GM12892 (cell line): ENCODE measurements around the gene ZNF93.

Experiments used
- POLR2A ChIP-seq: IDR thresholded peaks from 2 replicates; pipeline ENCODE4 v1.6.1; 2011; ENCODE audit warnings: low read depth, low read length, control low read depth
- POLR2AphosphoS5 ChIP-seq: IDR thresholded peaks from 2 replicates; pipeline ENCODE4 v1.6.1; 2011; ENCODE audit warnings: low read depth, low read length, control low read depth
- TAF1 ChIP-seq: IDR thresholded peaks from 2 replicates; pipeline ENCODE4 v1.6.1; 2011; ENCODE audit warnings: low read depth, mild to moderate bottlenecking, control low read depth, low read length, borderline replicate concordance

- no peak for TF ChIP-seq POLR2A
- TF ChIP-seq TAF1: no peak
- no peak for TF ChIP-seq POLR2AphosphoS5
Observed at GRCh38 chr19:19871932-19872331, 28.8 kb upstream of the ZNF93 start.
